MM.1S (cell line): ENCODE measurements around the gene LSAMP.

Source experiments
- DNase-seq: peaks from one replicate; pipeline ENCODE4 v3.0.0-alpha.2; 2015
- H2AFZ ChIP-seq: fragments of 300-600 bp; sonication (generic); 2 replicates; pipeline ENCODE4 v1.6.0; 2016; ENCODE audit warnings: antibody characterized with exemption, low read length
- H3F3A ChIP-seq: fragments of 300-600 bp; sonication (generic); 2 replicates; pipeline ENCODE4 v1.6.1; 2016; ENCODE audit warnings: mild to moderate bottlenecking, antibody characterized with exemption, low read length, moderate library complexity, mixed read lengths; ENCODE audit not compliant: insufficient read depth
- H3K27ac ChIP-seq: fragments of 300-600 bp; sonication (generic); 2 replicates; pipeline ENCODE4 v1.5.1; 2016; ENCODE audit warnings: mild to moderate bottlenecking, low read length
- H3K27me3 ChIP-seq: fragments of 300-600 bp; sonication (generic); replicated peaks from 2 replicates; pipeline ENCODE4 v1.6.0; 2016; ENCODE audit warnings: low read length; ENCODE audit not compliant: insufficient read depth
- H3K36me3 ChIP-seq: fragments of 300-600 bp; sonication (generic); replicated peaks from 2 replicates; pipeline ENCODE4 v1.6.1; 2016; ENCODE audit warnings: mild to moderate bottlenecking, low read length, mixed read lengths; ENCODE audit not compliant: insufficient read depth
- H3K4me1 ChIP-seq: fragments of 300-600 bp; sonication (generic); 2 replicates; pipeline ENCODE4 v1.6.1; 2016; ENCODE audit warnings: low read length, mixed read lengths
- H3K4me2 ChIP-seq: fragments of 300-600 bp; sonication (generic); 2 replicates; pipeline ENCODE4 v1.6.0; 2016; ENCODE audit warnings: low read depth, low read length
- H3K4me3 ChIP-seq: fragments of 300-600 bp; sonication (generic); 2 replicates; pipeline ENCODE4 v1.5.1; 2016; ENCODE audit warnings: low read length, mixed read lengths
- H3K79me2 ChIP-seq: fragments of 300-600 bp; sonication (generic); 2 replicates; pipeline ENCODE4 v1.6.1; 2016; ENCODE audit warnings: mixed run types, low read length, mixed read lengths
- H3K9ac ChIP-seq: fragments of 300-600 bp; sonication (generic); 2 replicates; pipeline ENCODE4 v1.6.1; 2016; ENCODE audit warnings: low read length, mixed read lengths
- H3K9me2 ChIP-seq: fragments of 300-600 bp; sonication (generic); replicated peaks from 2 replicates; pipeline ENCODE4 v1.6.1; 2016; ENCODE audit warnings: mild to moderate bottlenecking, low read length, mixed read lengths; ENCODE audit not compliant: insufficient read depth
- H3K9me3 ChIP-seq: fragments of 300-600 bp; sonication (generic); replicated peaks from 2 replicates; pipeline ENCODE4 v1.6.1; 2016; ENCODE audit warnings: mild to moderate bottlenecking, low read length, mixed read lengths; ENCODE audit not compliant: insufficient read depth
- H4K20me1 ChIP-seq: fragments of 300-600 bp; sonication (generic); 2 replicates; pipeline ENCODE4 v1.6.1; 2016; ENCODE audit warnings: mild to moderate bottlenecking, low read length, moderate library complexity, mixed read lengths; ENCODE audit not compliant: insufficient read depth
- CTCF ChIP-seq: fragments of 300-600 bp; sonication (generic); IDR thresholded peaks from 2 replicates; pipeline ENCODE4 v1.5.1; 2016; ENCODE audit warnings: antibody characterized with exemption, low read length, mixed read lengths
- EZH2 ChIP-seq: fragments of 300-600 bp; sonication (generic); optimal IDR thresholded peaks from 2 replicates; pipeline ENCODE3; 2017; ENCODE audit warnings: low read depth, mild to moderate bottlenecking, antibody characterized with exemption, low read length, mixed read lengths
- EZH2phosphoT487 ChIP-seq: fragments of 300-600 bp; sonication (generic); IDR thresholded peaks from 2 replicates; pipeline ENCODE4 v1.6.1; 2018; ENCODE audit warnings: antibody characterized with exemption, low read length

Gene LSAMP

GRCh38 chr3:115918900-115919299 is 526.4 kb downstream of the LSAMP start:
- Histone ChIP-seq H3K9me2 (no peaks in the 10 kb centered on the region), H2AFZ (no peak overlapping the region)
- no peak for DNase-seq

DNA sequence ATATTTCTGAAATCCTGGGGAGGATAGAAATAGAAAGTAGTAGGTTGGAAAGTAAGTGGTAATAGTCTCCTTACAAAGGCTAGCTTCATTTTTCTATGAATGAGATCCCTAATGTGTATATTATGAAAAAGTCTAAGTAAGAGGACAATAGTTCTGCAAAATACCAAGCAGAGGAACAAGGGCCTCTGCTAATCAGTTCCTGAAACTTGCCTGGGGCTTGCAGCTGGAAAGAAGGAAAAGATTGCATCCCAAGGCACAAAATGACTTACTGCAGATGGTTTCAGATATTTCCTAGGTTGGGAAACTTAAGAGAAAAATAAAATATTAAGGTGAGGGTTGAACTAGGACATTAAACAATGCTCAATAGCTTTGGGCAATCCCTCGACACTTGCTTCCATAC is 528.4 kb downstream of the LSAMP start:
- no peak for DNase-seq
- no peaks in the 10 kb centered on the region for H3F3A ChIP-seq
- no peak overlapping the region for H3K4me3 ChIP-seq
- H3K27me3 ChIP-seq: no peaks in the 10 kb centered on the region
- no peak overlapping the region for H3K9ac ChIP-seq
- H3K9me3 ChIP-seq: no peaks in the 10 kb centered on the region
- H3K27ac ChIP-seq: no peak overlapping the region
- no peaks in the 10 kb centered on the region for H3K79me2 ChIP-seq
- H3K9me2 ChIP-seq: no peaks in the 10 kb centered on the region
- H3K4me2 ChIP-seq: no peak overlapping the region
- no peaks in the 10 kb centered on the region for H3K4me1 ChIP-seq
- no peaks in the 10 kb centered on the region for H4K20me1 ChIP-seq
- no peaks in the 10 kb centered on the region for H3K36me3 ChIP-seq
- TF ChIP-seq EZH2phosphoT487: no peak
- no peak for TF ChIP-seq CTCF
- TF ChIP-seq EZH2: no peak
- H2AFZ ChIP-seq: no peak overlapping the region

More at GRCh38 chr3:115918900-115919299, 526.4 kb downstream of the LSAMP start:
- no peaks in the 10 kb centered on the region for H4K20me1 ChIP-seq
- no peak overlapping the region for H3K27ac ChIP-seq
- no peaks in the 10 kb centered on the region for H3K36me3 ChIP-seq
- H3K79me2 ChIP-seq: no peaks in the 10 kb centered on the region
- no peak overlapping the region for H3K9ac ChIP-seq
- no peaks in the 10 kb centered on the region for H3K9me3 ChIP-seq
- no peaks in the 10 kb centered on the region for H3F3A ChIP-seq
- no peaks in the 10 kb centered on the region for H3K27me3 ChIP-seq
- TF ChIP-seq EZH2 (no peak), CTCF (no peak), EZH2phosphoT487 (no peak)
- H3K4me2 ChIP-seq: no peak overlapping the region
- H3K4me1 ChIP-seq: no peaks in the 10 kb centered on the region
- no peak overlapping the region for H3K4me3 ChIP-seq

- H3K4me2 ChIP-seq: no peak overlapping the region
- H3K27ac ChIP-seq: no peak overlapping the region
- no peak overlapping the region for H3K4me3 ChIP-seq
- H2AFZ ChIP-seq: no peak overlapping the region
- DNase-seq: no peak
- H3K4me1 ChIP-seq: no peaks in the 10 kb centered on the region
- no peaks in the 10 kb centered on the region for H3K9me2 ChIP-seq
- TF ChIP-seq EZH2phosphoT487: no peak
- no peak for TF ChIP-seq CTCF
- TF ChIP-seq EZH2: no peak
- H3F3A ChIP-seq: no peaks in the 10 kb centered on the region
- no peak overlapping the region for H3K9ac ChIP-seq
- H3K79me2 ChIP-seq: no peaks in the 10 kb centered on the region
- no peaks in the 10 kb centered on the region for H3K36me3 ChIP-seq
- H3K9me3 ChIP-seq: no peaks in the 10 kb centered on the region
- H4K20me1 ChIP-seq: no peaks in the 10 kb centered on the region
- no peaks in the 10 kb centered on the region for H3K27me3 ChIP-seq
Observed at GRCh38 chr3:115915061-115915460, 530.2 kb downstream of the LSAMP start.
